GM12891 (cell line): ENCODE results near the gene HES1.
"Not testable (repeated sequence)": the region's sequence is repeated elsewhere in the genome, so short reads cannot be mapped to it uniquely, and the experiment has no call there.

Source experiments
- DNase-seq: peaks from one replicate; pipeline ENCODE4 v3.0.0; 2011; ENCODE audit warnings: low spot score; ENCODE audit not compliant: insufficient read length
- FAIRE-seq: peaks from 2 replicates; lab custom pipeline; 2011; peaks lifted over from hg19 to GRCh38; lab: Jason Lieb, UNC
- PAX5 ChIP-seq: IDR thresholded peaks from 2 replicates; pipeline ENCODE4 v1.6.1; 2011; ENCODE audit warnings: low read length, moderate library complexity, mild to moderate bottlenecking; ENCODE audit not compliant: insufficient read depth, severe bottlenecking
- POLR2A ChIP-seq: IDR thresholded peaks from 2 replicates; pipeline ENCODE4 v1.6.1; 2011; ENCODE audit warnings: low read depth, low read length, control low read depth
- POLR2AphosphoS5 ChIP-seq: IDR thresholded peaks from 2 replicates; pipeline ENCODE4 v1.6.1; 2011; ENCODE audit warnings: low read depth, low read length, control low read depth
- POU2F2 ChIP-seq: IDR thresholded peaks from 2 replicates; pipeline ENCODE4 v1.6.1; 2011; ENCODE audit warnings: low read depth, mild to moderate bottlenecking, control low read depth, low read length, moderate library complexity
- SPI1 ChIP-seq: IDR thresholded peaks from 2 replicates; pipeline ENCODE4 v1.6.1; 2011; ENCODE audit warnings: low read depth, low read length, control low read depth
- TAF1 ChIP-seq: IDR thresholded peaks from 2 replicates; pipeline ENCODE4 v1.6.1; 2011; ENCODE audit warnings: low read depth, low read length, control low read depth

The HES1 gene

DNA sequence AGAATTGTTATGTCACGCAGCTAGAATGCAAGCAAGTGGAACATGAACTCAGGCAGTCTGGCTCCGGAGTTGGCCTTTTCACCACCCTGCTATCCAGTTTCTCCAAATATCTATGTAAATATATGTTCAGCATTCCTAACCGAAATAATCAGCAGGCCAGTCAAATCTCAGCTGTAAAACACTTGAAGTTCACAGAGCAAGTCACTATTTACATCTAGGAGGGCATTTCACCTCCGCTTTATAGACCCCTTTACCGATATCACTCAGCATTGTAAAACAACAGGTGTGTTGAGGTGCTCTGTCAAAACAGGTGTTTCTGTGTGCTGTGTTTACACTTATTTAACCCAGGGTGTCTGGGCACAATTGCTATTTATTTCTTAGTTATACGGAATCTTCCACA is 12.2 kb upstream of the HES1 start:
- TF ChIP-seq POU2F2: no peak
- TF ChIP-seq TAF1: no peak
- no peak for TF ChIP-seq PAX5
- no peak for TF ChIP-seq POLR2AphosphoS5
- no peak for TF ChIP-seq SPI1
- TF ChIP-seq POLR2A: no peak
- DNase-seq (no peak), FAIRE-seq (no peak)

DNA sequence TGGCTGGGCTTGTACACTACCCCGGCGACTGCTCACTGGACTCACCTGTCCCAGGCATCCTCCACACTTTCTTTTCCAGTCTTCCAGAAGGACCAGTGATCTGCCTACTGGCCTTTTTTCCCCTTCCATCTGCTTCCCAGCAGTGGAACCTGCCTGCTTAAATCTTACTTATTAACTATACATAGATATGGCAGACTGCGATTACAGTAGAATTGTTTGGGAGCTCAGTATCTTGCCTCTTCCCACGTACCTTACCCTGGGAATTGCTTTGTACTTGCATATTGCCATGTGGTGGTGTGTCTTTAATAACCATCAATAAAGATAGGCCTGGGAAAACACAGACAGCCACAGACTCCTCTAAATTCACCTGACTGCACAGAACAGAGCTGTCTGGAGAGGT is 11.8 kb upstream of the HES1 start:
- DNase-seq (no peak), FAIRE-seq (no peak)
- TF ChIP-seq POLR2A (no peak), PAX5 (no peak), TAF1 (no peak), POLR2AphosphoS5 (no peak), POU2F2 (no peak), SPI1 (no peak)

DNA sequence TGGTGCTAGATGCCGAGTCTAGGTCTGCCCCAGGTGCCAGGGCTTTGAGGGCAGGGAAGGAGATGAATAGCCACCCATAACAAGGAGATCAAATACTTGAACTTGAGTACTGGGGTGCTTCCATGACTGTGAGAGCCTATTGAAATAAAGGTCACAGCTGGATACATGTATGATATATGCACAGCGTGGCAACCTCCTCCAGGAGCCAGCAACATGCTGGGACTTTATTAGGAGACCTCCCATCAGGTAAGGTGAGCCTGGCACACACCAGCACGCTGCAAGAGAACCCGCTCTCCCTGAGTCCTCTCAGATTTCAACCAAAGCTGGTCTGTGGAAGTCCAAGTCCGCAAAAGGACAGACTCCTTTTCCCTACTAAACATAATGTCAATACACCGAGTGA is 10.5 kb upstream of the HES1 start:
- FAIRE-seq (no peak), DNase-seq (no peak)
- no peak for TF ChIP-seq TAF1
- no peak for TF ChIP-seq PAX5

DNA sequence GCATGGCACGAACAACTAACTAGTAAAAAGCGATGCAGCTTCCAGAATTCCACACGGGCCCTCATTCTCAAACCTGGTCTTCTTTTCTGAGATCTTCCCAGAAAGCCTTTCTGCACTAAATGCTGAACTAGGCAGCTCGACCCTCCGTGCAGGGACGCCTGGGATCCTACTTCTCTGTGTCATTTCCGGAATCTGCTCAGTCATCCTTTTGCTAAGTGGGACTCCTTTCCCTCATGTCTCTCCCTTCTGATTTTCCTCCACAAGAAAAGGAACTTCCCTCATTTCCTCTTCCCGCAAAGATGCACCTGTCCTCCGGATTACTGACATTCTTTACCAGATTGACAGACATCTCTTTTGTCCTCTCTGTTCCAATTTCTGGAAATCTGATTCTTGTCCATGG is 9.2 kb upstream of the HES1 start:
- FAIRE-seq: no peak
- no peak for DNase-seq
- no peak for TF ChIP-seq PAX5
- no peak for TF ChIP-seq SPI1
- no peak for TF ChIP-seq POU2F2
- TF ChIP-seq TAF1: no peak
- TF ChIP-seq POLR2A: no peak
- TF ChIP-seq POLR2AphosphoS5: no peak

DNA sequence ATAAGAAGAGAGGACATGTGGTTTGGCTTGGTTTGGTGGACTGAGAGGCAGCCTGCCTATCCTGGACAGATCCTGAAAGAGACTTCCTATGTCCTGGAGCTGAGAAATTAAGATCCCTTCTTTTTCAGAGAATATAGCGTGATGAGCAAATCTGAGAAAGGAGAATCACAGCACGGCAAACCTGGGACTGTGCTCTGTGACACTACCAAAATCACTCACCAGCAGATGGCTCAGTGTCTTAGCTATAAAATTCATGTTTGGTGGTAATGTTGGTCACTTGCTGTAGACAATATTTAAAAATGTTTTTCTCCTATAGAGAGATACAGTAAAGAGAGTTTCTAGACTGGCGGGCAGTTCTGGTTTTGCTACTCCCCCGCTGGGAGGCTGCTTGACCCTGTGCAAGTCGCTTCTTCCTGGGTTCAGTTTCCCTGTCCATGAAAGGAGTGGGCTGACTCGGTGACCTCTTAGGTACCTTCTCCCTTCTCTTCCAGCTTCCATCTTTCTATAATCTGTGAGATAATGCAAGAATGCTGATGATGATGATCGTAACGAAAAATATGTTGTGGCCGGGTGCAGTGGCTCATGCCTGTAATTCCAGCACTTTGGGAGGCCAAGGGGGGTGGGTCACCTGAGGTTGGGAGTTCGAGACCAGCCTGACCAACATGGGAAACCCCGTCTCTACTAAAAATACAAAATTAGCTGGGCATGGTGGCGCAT is 7.6 kb upstream of the HES1 start:
- TF ChIP-seq PAX5: no peak
- TF ChIP-seq POLR2AphosphoS5: no peak
- no peak for TF ChIP-seq POU2F2
- no peak for TF ChIP-seq TAF1
- TF ChIP-seq POLR2A: no peak
- TF ChIP-seq SPI1: no peak
- peak; percentile 9 for FAIRE-seq

DNA sequence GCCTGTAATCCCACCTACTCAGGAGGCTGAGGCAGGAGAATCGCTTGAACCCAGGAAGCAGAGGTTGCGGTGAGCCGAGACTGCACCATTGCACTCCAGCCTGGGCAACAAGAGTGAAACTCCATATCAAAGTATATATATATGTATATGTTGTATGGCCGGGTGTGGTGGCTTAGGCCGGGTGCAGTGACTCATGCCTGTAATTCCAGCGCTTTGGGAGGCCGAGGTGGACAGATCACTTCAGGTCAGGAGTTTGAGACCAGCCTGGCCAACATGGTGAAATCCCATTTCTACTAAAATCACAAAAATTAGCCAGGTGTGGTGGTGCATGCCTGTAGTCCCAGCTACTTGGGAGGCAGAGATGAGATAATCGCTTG is 7.0 kb upstream of the HES1 start:
- not testable (repeated sequence) for FAIRE-seq, DNase-seq

More for the DNA sequence above, 7.6 kb upstream of the HES1 start:
- no peak for DNase-seq

DNA sequence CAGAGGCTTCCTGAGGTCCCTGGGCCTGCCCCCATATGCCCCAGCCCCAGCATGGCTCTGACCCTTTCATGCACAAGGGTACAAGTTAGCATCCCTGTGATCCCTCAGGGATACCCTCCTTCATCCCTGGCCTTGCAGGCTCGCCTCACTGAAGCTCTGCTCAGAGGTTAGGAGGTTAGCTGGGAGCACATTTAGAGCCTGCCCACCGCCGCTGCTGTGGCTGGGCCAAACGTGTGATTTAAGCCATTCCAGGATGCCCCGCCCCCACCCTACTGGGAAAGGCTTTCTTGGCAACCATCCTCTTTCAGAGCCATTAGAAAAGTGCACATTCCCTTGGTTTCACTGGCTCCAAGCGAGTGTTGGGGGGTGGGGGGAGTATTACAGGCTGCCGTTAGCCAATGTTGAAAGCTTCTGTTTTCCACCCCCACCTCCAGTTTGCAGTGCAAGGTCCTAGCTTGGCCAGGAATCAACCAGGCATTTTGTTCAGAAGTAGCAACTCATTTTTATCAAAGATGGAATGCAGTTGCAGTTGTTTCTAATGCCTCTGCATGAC is 6.3 kb upstream of the HES1 start:
- DNase-seq (no peak), FAIRE-seq (peak; percentile 47)
- TF ChIP-seq POLR2AphosphoS5 (no peak), TAF1 (no peak)

DNA sequence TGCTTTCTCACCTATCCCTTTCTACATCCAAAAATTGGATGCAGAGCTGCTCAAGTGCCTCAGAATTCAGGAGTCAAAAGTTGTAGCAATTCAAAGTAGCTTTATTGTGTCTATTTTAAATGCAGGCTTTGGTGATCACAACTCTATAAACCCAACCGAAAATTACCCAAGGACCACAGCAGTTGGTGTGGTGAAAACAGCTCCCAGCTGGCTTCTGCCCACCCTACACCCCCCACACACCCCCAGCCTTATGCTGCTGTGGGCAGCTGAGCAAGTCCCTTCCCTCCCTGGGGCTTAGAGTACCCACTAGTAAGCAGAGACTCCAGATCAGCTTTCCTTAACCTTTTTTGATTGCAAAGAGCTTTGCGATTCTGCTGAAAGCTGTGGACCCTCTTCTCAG is 5.8 kb upstream of the HES1 start:
- FAIRE-seq (no peak), DNase-seq (no peak)
- TF ChIP-seq POLR2AphosphoS5 (no peak), SPI1 (no peak), POU2F2 (no peak), TAF1 (no peak), PAX5 (no peak), POLR2A (no peak)

DNA sequence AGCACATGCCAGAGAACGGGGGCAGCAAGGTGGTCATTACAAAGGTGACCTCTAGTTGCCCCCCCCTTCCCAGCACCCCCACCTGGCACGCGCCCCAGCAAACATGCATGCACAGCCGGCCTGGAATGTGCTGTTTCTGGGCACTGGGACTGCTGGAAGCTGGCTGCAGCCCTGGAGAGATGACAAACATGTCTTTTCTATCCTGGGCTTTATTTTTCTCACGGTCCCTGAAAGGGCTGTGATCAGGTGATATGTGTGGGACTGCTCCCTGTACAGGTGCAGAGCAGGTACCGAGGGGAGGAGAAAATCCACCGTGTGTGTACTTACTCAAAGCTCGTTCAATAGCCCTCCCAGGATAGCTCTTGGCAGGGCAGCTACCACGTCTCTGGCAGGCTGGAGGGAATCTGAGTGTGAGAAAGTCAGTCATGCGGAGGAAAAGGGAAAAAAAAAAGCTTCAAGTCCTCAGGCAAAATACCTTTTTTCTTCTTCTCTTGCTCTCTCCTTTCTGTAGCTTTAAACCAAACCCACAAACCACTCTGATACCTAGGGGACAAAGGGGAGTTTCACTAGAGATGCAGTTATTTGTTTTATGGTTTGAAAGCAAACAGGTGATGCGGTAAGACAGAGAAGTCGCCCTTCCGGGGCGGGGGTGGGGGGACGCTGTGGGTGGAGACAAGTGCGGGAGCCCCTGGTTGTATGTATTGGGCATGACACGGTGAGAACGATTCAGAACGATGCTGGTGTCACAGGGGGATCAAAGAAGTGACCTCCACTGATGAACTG is 5.0 kb upstream of the HES1 start:
- TF ChIP-seq TAF1 (no peak), PAX5 (peak; percentile 51), POLR2AphosphoS5 (0 out of 2 replicates have a peak, but pooled peaks have one; percentile 18), POU2F2 (peak; percentile 58), POLR2A (no peak), SPI1 (no peak)
- DNase-seq (no peak), FAIRE-seq (peak; percentile 92)

DNA sequence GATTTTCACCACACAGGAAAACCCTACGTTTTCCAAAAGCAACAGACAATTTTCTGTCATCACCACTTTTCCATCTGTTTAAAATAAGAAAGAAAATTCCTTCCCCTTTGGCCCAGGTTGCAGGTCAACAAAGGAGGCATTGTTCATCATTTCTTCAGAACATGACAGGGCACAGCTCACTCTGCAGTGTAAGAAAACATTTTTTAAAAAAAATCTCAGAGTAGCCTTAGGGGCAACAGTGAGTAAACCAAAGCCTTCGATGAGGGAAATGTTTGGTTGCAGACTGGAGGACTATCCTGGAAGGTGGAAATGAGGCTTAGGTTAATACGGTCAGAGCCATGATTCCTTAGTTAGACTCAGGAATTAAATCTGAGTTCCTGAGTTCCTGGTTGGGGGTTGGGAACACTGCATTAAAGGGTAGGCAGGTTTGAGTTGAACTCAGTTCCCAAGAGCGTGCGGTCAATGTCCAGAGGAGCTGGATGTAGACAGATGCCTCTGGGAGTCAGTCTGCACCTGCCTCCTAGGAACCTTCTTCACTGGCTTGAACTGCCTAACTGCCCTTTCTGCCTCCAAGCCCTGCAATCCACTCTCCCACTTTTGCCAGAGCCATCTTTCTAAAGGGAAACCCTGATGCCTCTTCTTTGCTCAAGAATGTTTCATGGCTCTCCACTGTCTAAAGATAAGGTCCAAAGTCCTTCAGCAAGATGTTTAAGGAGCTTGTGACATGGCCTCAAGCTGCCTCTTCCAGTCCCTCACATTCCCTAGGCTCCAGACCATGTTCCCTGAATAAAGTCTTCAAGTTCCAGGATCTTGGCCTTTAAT is 3.3 kb upstream of the HES1 start:
- no peak for TF ChIP-seq POU2F2
- TF ChIP-seq PAX5: no peak
- no peak for TF ChIP-seq SPI1
- TF ChIP-seq POLR2A: no peak
- TF ChIP-seq TAF1: no peak
- no peak for TF ChIP-seq POLR2AphosphoS5
- no peak for DNase-seq
- FAIRE-seq: no peak
